K562 treated with DMSO at 1 percent for 48 hours (cell line): ENCODE results near the gene CTNNA1. TPM values are rescaled to one million over a fixed set of nuclear protein-coding genes. Genes with fewer than 3 reads are reported as not detected.

Experiments
- total RNA-seq: library from RNA; unstranded; fragments of 300-600 nt; gene quantifications from 2 replicates; pipeline ENCODE4 v1.2.3, GENCODE V29; 2022; ENCODE audit warnings: low replicate concordance; ENCODE audit errors: extremely low read depth

The CTNNA1 gene, protein sequence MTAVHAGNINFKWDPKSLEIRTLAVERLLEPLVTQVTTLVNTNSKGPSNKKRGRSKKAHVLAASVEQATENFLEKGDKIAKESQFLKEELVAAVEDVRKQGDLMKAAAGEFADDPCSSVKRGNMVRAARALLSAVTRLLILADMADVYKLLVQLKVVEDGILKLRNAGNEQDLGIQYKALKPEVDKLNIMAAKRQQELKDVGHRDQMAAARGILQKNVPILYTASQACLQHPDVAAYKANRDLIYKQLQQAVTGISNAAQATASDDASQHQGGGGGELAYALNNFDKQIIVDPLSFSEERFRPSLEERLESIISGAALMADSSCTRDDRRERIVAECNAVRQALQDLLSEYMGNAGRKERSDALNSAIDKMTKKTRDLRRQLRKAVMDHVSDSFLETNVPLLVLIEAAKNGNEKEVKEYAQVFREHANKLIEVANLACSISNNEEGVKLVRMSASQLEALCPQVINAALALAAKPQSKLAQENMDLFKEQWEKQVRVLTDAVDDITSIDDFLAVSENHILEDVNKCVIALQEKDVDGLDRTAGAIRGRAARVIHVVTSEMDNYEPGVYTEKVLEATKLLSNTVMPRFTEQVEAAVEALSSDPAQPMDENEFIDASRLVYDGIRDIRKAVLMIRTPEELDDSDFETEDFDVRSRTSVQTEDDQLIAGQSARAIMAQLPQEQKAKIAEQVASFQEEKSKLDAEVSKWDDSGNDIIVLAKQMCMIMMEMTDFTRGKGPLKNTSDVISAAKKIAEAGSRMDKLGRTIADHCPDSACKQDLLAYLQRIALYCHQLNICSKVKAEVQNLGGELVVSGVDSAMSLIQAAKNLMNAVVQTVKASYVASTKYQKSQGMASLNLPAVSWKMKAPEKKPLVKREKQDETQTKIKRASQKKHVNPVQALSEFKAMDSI
- total RNA-seq, result 2,033 TPM in 1 of 2 replicates, not detected in the other

DNA sequence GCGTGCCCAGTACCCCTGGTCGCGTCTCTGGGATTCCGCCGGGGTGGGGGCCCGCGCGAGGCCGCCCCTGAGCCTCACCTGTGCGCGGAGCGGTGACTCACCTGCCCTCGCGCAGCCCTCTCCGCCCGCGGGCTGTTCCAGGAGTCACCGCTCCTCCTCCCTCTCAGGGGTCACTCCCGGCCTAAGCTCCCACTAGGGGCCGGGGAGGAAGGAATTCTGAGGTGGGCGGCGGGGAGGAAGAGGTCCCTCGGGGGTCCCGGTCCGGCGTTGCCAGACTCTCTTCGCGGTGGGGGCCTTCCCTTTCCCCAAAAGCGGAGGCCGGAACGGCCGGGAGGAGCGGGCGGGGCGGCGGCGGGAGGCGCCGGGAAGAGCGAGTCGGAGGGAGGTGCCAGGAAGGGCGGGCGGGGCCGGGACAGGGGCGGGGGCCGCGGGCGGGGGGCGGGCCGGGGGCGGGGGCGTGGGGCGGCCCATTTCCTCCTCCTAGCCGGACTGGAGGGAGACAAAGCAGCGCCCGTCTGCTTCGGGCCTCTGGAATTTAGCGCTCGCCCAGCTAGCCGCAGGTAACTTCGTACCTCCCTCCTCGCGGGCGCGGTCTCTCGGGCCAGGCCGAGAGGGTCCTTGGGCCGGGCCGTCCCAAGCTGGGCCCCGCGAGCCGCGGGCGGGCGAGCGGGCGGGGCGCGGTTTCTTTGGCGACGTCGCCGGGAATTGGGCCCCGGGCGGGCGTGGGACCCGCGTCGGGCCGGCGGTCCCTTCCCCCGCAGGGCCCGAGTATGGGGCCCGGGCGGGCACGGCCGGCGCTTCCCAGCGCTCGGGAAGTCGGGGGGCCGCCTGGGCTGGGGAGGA lies at the start of gene CTNNA1:
Gene CTNNA1 (plus strand): TSS at position 475 of the 843 bp plus-strand sequence. CDS start 28,500 bp downstream, outside the sequence.

DNA sequence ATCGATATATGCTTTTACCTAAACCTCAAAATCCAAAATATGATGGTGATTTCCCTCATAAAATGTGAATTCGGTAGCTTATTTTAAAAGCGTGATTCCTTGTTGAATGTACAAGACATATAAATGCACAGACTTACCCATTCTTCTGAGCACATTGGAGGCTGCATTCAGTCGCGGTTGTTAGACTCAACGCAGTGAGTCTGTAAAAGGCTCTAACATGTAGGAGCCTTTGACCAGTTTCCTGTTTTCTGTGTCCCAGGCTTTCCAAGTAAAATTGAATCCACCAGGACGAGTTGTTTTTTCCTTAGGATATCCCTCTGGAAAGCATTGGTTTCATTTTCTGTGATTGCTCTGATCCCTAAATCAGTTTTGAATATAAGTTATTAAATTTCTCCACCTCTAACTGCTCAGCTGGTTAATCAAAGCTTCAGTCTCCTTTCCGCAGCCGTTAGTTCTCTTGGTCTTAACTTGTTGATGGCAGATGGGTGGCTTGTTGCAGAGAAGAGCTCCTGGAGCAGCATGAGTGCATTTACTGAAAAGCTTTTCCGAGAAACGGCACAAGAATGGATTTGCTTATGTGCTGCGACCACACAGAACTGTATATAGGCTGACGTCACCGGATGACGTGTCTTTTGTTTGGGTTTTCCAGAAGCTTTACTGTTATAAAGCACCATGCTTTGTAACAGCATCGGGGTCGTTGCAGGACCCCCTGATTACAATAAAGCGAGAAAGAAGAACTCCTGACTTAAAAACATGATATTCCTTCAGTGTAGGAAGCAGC lies 121.7 kb downstream of the CTNNA1 start, which contains the start of gene LRRTM2:
Gene LRRTM2 (minus strand): TSS at position 565 of the 781 bp plus-strand sequence. CDS start 424 bp downstream, at position 141.

Other genes starting within 250 kb of the CTNNA1 start
- not detected in 2 replicates for gene ETF1, start 210.2 kb upstream of the CTNNA1 start, total RNA-seq
- gene HSPA9, start 178.0 kb upstream of the CTNNA1 start, total RNA-seq, result 456 TPM in 1 of 2 replicates, not detected in the other
- not detected in 2 replicates for gene LRRTM2, start 121.9 kb downstream of the CTNNA1 start, total RNA-seq